Neuronal stem cell (in vitro differentiated cells): ENCODE data around the gene NUP160.
"Not testable (repeated sequence)": the region's sequence is repeated elsewhere in the genome, so short reads cannot be mapped to it uniquely, and the experiment has no call there.

ENCODE experiments used
- DNase-seq: peaks from one replicate; pipeline ENCODE4 v3.0.0-alpha.2; 2013; ENCODE audit warnings: low spot score
- H2AFZ ChIP-seq: one replicate; pipeline ENCODE4 v1.6.1; 2013; ENCODE audit warnings: mild to moderate bottlenecking, low read length, inconsistent platforms
- H2AK5ac ChIP-seq: 2 replicates; pipeline ENCODE4 v1.6.1; 2013; ENCODE audit warnings: low read depth, mild to moderate bottlenecking, inconsistent platforms, low read length, moderate library complexity, mixed read lengths
- H2BK120ac ChIP-seq: 2 replicates; pipeline ENCODE4 v1.6.1; 2013; ENCODE audit warnings: low read depth, mild to moderate bottlenecking, inconsistent platforms, low read length, moderate library complexity, mixed read lengths
- H2BK12ac ChIP-seq: one replicate; pipeline ENCODE4 v1.6.1; 2013; ENCODE audit warnings: low read length, inconsistent platforms
- H2BK15ac ChIP-seq: 2 replicates; pipeline ENCODE4 v1.6.1; 2013; ENCODE audit warnings: mild to moderate bottlenecking, low read length, inconsistent platforms, mixed read lengths
- H2BK5ac ChIP-seq: one replicate; pipeline ENCODE4 v1.6.1; 2013; ENCODE audit warnings: inconsistent platforms, mild to moderate bottlenecking, low read length, moderate library complexity
- H3K14ac ChIP-seq: one replicate; pipeline ENCODE4 v1.6.1; 2013; ENCODE audit warnings: low read length, inconsistent platforms
- H3K18ac ChIP-seq: 2 replicates; pipeline ENCODE4 v1.6.1; 2013; ENCODE audit warnings: low read length, inconsistent platforms
- H3K23ac ChIP-seq: 2 replicates; pipeline ENCODE4 v1.6.1; 2013; ENCODE audit warnings: low read depth, mild to moderate bottlenecking, mixed read lengths, low read length, inconsistent platforms; ENCODE audit not compliant: poor library complexity
- H3K27ac ChIP-seq: replicated peaks from 3 replicates; pipeline ENCODE4 v1.5.1; 2013; ENCODE audit warnings: low read length, inconsistent platforms
- H3K27me3 ChIP-seq, 3 experiments: 2 replicates each; pipeline ENCODE4 v1.6.1; 2013; ENCODE audit warnings: low read length in 3 of 3, mild to moderate bottlenecking in 2 of 3, inconsistent platforms in 1 of 3, low read depth in 1 of 3, mixed read lengths in 1 of 3, moderate library complexity in 1 of 3; ENCODE audit not compliant: control insufficient read depth in 3 of 3, insufficient read depth in 3 of 3
- H3K36me3 ChIP-seq, 2 donors: replicated peaks in 1 of 2; 2 replicates each; pipeline ENCODE4 v1.6.1; 2013; ENCODE audit warnings: low read length in 2 of 2; ENCODE audit not compliant: control insufficient read depth in 2 of 2, insufficient read depth in 2 of 2
- H3K4ac ChIP-seq: 2 replicates; pipeline ENCODE4 v1.6.1; 2013; ENCODE audit warnings: inconsistent platforms, mild to moderate bottlenecking, low read length, moderate library complexity
- H3K4me1 ChIP-seq, 2 donors: 1 replicate in 1 of 2; 2 replicates in 1 of 2; pipeline ENCODE4 v1.6.1; 2013; ENCODE audit warnings: low read length in 2 of 2, low read depth in 1 of 2; ENCODE audit not compliant: control insufficient read depth in 2 of 2, insufficient read depth in 1 of 2
- H3K4me2 ChIP-seq: one replicate; pipeline ENCODE4 v1.6.1; 2013; ENCODE audit warnings: mild to moderate bottlenecking, low read length, inconsistent platforms; ENCODE audit not compliant: insufficient read depth, poor library complexity, severe bottlenecking
- H3K4me3 ChIP-seq, 2 donors: 2 replicates each; pipeline ENCODE4 v1.5.1; 2013; ENCODE audit warnings: low read length in 2 of 2, mild to moderate bottlenecking in 2 of 2, inconsistent platforms in 1 of 2, moderate library complexity in 1 of 2
- H3K79me1 ChIP-seq: one replicate; pipeline ENCODE4 v1.6.1; 2013; ENCODE audit warnings: low read depth, mild to moderate bottlenecking, inconsistent platforms, low read length, moderate library complexity
- H3K9ac ChIP-seq: one replicate; pipeline ENCODE4 v1.6.1; 2013; ENCODE audit warnings: mild to moderate bottlenecking, low read depth, low read length, inconsistent platforms; ENCODE audit not compliant: poor library complexity
- H3K9me3 ChIP-seq, 2 donors: replicated peaks in 1 of 2; 2 replicates each; pipeline versions ENCODE3 to v1.6.1; 2013; ENCODE audit warnings: low read length in 2 of 2, mild to moderate bottlenecking in 2 of 2, inconsistent platforms in 1 of 2, low read depth in 1 of 2, mixed read lengths in 1 of 2, moderate library complexity in 1 of 2; ENCODE audit not compliant: control insufficient read depth in 2 of 2, insufficient read depth in 1 of 2
- H4K8ac ChIP-seq: one replicate; pipeline ENCODE4 v1.6.1; 2013; ENCODE audit warnings: low read depth, mild to moderate bottlenecking, inconsistent platforms, low read length, moderate library complexity
- H4K91ac ChIP-seq: one replicate; pipeline ENCODE4 v1.6.1; 2013; ENCODE audit warnings: low read length, low read depth, mild to moderate bottlenecking, inconsistent platforms; ENCODE audit not compliant: poor library complexity
- WGBS, 2 donors: extraction: QIAGEN DNeasy Blood & Tissue Kit; methylation state at CpG; one replicate each; pipeline ENCODE4 v1.1.7; 2013; ENCODE audit warnings: missing lambda C conversion rate in 2 of 2, mixed read lengths in 1 of 2; ENCODE audit not compliant: insufficient read length in 2 of 2, insufficient replicate concordance in 1 of 2; ENCODE audit errors: extremely low coverage in 2 of 2; 5-methylcytosine and 5-hydroxymethylcytosine counted together

NUP160 gene

DNA sequence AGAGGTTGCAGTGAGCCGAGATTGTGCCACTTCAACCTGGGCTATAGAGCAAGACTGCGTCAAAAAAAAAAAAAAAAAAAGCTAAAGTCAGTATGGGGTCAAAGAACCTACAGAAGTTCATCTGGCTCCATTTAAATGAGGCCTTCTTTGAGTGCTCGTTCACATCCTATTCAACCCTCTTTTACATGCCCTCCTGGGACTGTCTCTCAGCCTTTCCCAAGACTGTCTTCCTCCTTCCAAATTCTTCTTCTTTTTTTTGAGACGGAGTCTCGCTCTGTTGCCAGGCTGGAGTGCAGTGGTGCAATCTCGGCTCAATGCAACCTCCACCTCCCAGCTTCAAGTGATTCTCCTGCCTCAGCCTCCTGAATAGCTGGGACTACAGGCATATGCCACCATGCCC is 18.7 kb upstream of the NUP160 start:
- not testable (repeated sequence) for H3K79me1 ChIP-seq, H2BK12ac ChIP-seq, H3K27me3 ChIP-seq, H3K4me1 ChIP-seq, H2AK5ac ChIP-seq, H2BK120ac ChIP-seq, H4K91ac ChIP-seq, H3K14ac ChIP-seq, DNase-seq, H3K4me3 ChIP-seq, H3K18ac ChIP-seq, H3K36me3 ChIP-seq, H2BK5ac ChIP-seq, H2AFZ ChIP-seq, H3K4ac ChIP-seq, H3K9me3 ChIP-seq, H3K23ac ChIP-seq, H2BK15ac ChIP-seq, H3K27ac ChIP-seq, H3K4me2 ChIP-seq, H4K8ac ChIP-seq, H3K9ac ChIP-seq
- no CpG with 5 or more reads among the region's 6 CpGs for WGBS, 2 donors

GRCh38 chr11:47864901-47865300 is 16.8 kb upstream of the NUP160 start:
- no peak overlapping the region for H4K91ac ChIP-seq
- no peaks in the 10 kb centered on the region for H3K27me3 ChIP-seq
- H3K14ac ChIP-seq: no peak overlapping the region
- H3K4me1 ChIP-seq: peaks cover 0 to 4% of the 10 kb centered on the region in 2 donors
- H2BK15ac ChIP-seq: no peak overlapping the region
- H3K18ac ChIP-seq: no peak overlapping the region
- no peak overlapping the region for H2AFZ ChIP-seq
- H3K4me3 ChIP-seq: no peak overlapping the region
- no peaks in the 10 kb centered on the region for H3K79me1 ChIP-seq
- no peak overlapping the region for H3K4ac ChIP-seq
- DNase-seq: no peak
- no peak overlapping the region for H3K27ac ChIP-seq
- H3K36me3 ChIP-seq: no peaks in the 10 kb centered on the region
- WGBS, 2 donors: no CpG with 5 or more reads among the region's 5 CpGs
- no peak overlapping the region for H3K9ac ChIP-seq
- H2AK5ac ChIP-seq: no peak overlapping the region
- H3K23ac ChIP-seq: no peak overlapping the region
- peaks cover 0 to 7% of the 10 kb centered on the region in 2 donors for H3K9me3 ChIP-seq
- no peak overlapping the region for H4K8ac ChIP-seq
- no peak overlapping the region for H2BK120ac ChIP-seq
- H2BK5ac ChIP-seq: no peak overlapping the region
- no peak overlapping the region for H3K4me2 ChIP-seq
- no peak overlapping the region for H2BK12ac ChIP-seq

- no peak overlapping the region for H3K23ac ChIP-seq
- no peak overlapping the region for H3K4me3 ChIP-seq
- H3K14ac ChIP-seq: no peak overlapping the region
- H4K91ac ChIP-seq: no peak overlapping the region
- H2BK15ac ChIP-seq: no peak overlapping the region
- H2AK5ac ChIP-seq: no peak overlapping the region
- no peak overlapping the region for H3K18ac ChIP-seq
- no peak overlapping the region for H2BK120ac ChIP-seq
- H3K4ac ChIP-seq: no peak overlapping the region
- no CpG with 5 or more reads among the region's 4 CpGs for WGBS, 2 donors
- H3K9me3 ChIP-seq: peaks cover 0 to 7% of the 10 kb centered on the region in 2 donors
- no peaks in the 10 kb centered on the region for H3K4me1 ChIP-seq
- H3K36me3 ChIP-seq: no peaks in the 10 kb centered on the region
- DNase-seq: no peak
- no peak overlapping the region for H3K9ac ChIP-seq
- H4K8ac ChIP-seq: no peak overlapping the region
- H3K79me1 ChIP-seq: no peaks in the 10 kb centered on the region
- no peak overlapping the region for H3K27ac ChIP-seq
- H2BK5ac ChIP-seq: no peak overlapping the region
- no peaks in the 10 kb centered on the region for H3K27me3 ChIP-seq
- H2AFZ ChIP-seq: no peak overlapping the region
- no peak overlapping the region for H3K4me2 ChIP-seq
- no peak overlapping the region for H2BK12ac ChIP-seq
Observed at GRCh38 chr11:47863898-47864430, 15.8 kb upstream of the NUP160 start.

GRCh38 chr11:47863189-47863897 is 15.2 kb upstream of the NUP160 start:
- H3K4me2 ChIP-seq: no peak overlapping the region
- no CpG with 5 or more reads among the region's 4 CpGs for whole genome bisulfite sequencing, 2 donors
- H2AFZ ChIP-seq: no peak overlapping the region
- no peak overlapping the region for H3K27ac ChIP-seq
- H3K4me3 ChIP-seq: no peak overlapping the region
- no peak overlapping the region for H3K4ac ChIP-seq
- no peaks in the 10 kb centered on the region for H3K36me3 ChIP-seq
- H4K8ac ChIP-seq: no peak overlapping the region
- no peaks in the 10 kb centered on the region for H3K27me3 ChIP-seq
- H3K79me1 ChIP-seq: no peaks in the 10 kb centered on the region
- H2BK15ac ChIP-seq: no peak overlapping the region
- H3K4me1 ChIP-seq: no peaks in the 10 kb centered on the region
- H2BK120ac ChIP-seq: no peak overlapping the region
- no peak overlapping the region for H2BK12ac ChIP-seq
- H3K9ac ChIP-seq: no peak overlapping the region
- H3K23ac ChIP-seq: no peak overlapping the region
- H3K14ac ChIP-seq: no peak overlapping the region
- no peak overlapping the region for H4K91ac ChIP-seq
- no peak for DNase-seq
- no peak overlapping the region for H2AK5ac ChIP-seq
- H3K9me3 ChIP-seq: peaks cover 0 to 7% of the 10 kb centered on the region in 2 donors
- no peak overlapping the region for H2BK5ac ChIP-seq
- no peak overlapping the region for H3K18ac ChIP-seq
